Upper lobe of left lung (tissue), 6 donors: ENCODE results near the gene GALNT5. TPM values are rescaled to one million over a fixed set of nuclear protein-coding genes. Genes with fewer than 3 reads are reported as not detected.

Source experiments
- ATAC-seq, 2 donors: fragments of 200-7000 bp; cut with Tn5 transposase; one replicate each; pipeline ENCODE4 v1.9.1; 2022; ENCODE audit warnings: mild to moderate bottlenecking in 2 of 2, moderate library complexity in 2 of 2; ENCODE audit not compliant: low FRiP score in 2 of 2
- DNase-seq, 2 donors: peaks; one replicate each; pipeline ENCODE4 v3.0.0-alpha.2; 2019 to 2020
- H3K27ac ChIP-seq, 4 donors: fragments of 200-600 bp; sonication (generic); one replicate each; pipeline ENCODE4 v1.5.1; 2016 to 2019
- H3K27me3 ChIP-seq, 4 donors: fragments of 200-600 bp; sonication (generic); one replicate each; pipeline ENCODE4 v1.5.1; 2017 to 2019
- H3K36me3 ChIP-seq, 4 donors: fragments of 200-600 bp; sonication (generic); one replicate each; pipeline ENCODE4 v1.5.1; 2016 to 2019
- H3K4me1 ChIP-seq, 4 donors: fragments of 200-600 bp; sonication (generic); one replicate each; pipeline ENCODE4 v1.5.1; 2018 to 2019
- H3K4me3 ChIP-seq, 4 donors: fragments of 200-600 bp; sonication (generic); one replicate each; pipeline ENCODE4 v1.5.1; 2017 to 2019; ENCODE audit warnings: mild to moderate bottlenecking in 2 of 4, moderate library complexity in 1 of 4
- H3K9me3 ChIP-seq, 4 donors: fragments of 200-600 bp; sonication (generic); one replicate each; pipeline ENCODE4 v1.5.1; 2018 to 2019
- CTCF ChIP-seq, 6 experiments: fragments of 450-650 bp in 4 of 6; fragments of 200-600 bp in 2 of 6; sonication (generic) in 2 of 6; IDR thresholded peaks; one replicate each; pipeline ENCODE4 v1.5.1; 2016 to 2019; ENCODE audit warnings: antibody characterized with exemption in 6 of 6
- EP300 ChIP-seq, 4 donors: sonication (generic); formaldehyde crosslinking; IDR thresholded peaks; one replicate each; pipeline ENCODE4 v1.5.1; 2017; ENCODE audit warnings: antibody characterized with exemption in 4 of 4, control low read depth in 2 of 4
- POLR2A ChIP-seq, 4 donors: fragments of 450-650 bp; IDR thresholded peaks; one replicate each; pipeline ENCODE4 v1.5.1; 2016 to 2017; ENCODE audit warnings: antibody characterized with exemption in 4 of 4, mild to moderate bottlenecking in 2 of 4
- POLR2AphosphoS5 ChIP-seq, 2 donors: sonication (generic); formaldehyde crosslinking; IDR thresholded peaks; one replicate each; pipeline ENCODE4 v1.5.1; 2017; ENCODE audit warnings: antibody characterized with exemption in 2 of 2
- WGBS, 2 donors: methylation state at CpG; one replicate each; pipeline ENCODE4 v1.1.5; 2017 to 2018; 5-methylcytosine and 5-hydroxymethylcytosine counted together
- total RNA-seq, 6 donors: library from RNA; depleted of rRNA in 4 of 6; stranded (reverse); fragments of >200 nt in 4 of 6; gene quantifications; one replicate each; pipeline versions ENCODE4 v1.1.0 to v1.2.1, GENCODE V29; 2016 to 2021
- donor health status: DM: no; HTN: no; CAD: no; lungs with moderate emphysema.
- donor health status: DM: no; HTN: yes; CAD: no; lungs with severe emphysema.

The GALNT5 gene
- total RNA-seq, 6 donors from 2014 or later, result 23.0 to 42.9 (median 24.4) TPM

- TF ChIP-seq EP300 (IDR thresholded peaks at IDR 0.05) (no peak), CTCF (IDR thresholded peaks at IDR 0.05) (no peak), POLR2AphosphoS5 (IDR thresholded peaks at IDR 0.05) (no peak), POLR2A (IDR thresholded peaks at IDR 0.05) (no peak)
- no peak overlapping the region for H3K4me3 ChIP-seq
- H3K4me1 ChIP-seq, result peaks cover 0 to 11% (median 2%) of the 10 kb centered on the region in 4 donors
- H3K36me3 ChIP-seq, result no peaks in the 10 kb centered on the region
- no peak for ATAC-seq
- no peak overlapping the region for H3K27ac ChIP-seq
- DNase-seq, result no peak
- H3K9me3 ChIP-seq, result no peaks in the 10 kb centered on the region
- 94 to 95% methylated on average over 5 of the region's 5 CpGs for WGBS, 2 donors
- no peaks in the 10 kb centered on the region for H3K27me3 ChIP-seq
Observed at GRCh38 chr2:157292853-157293252, 35.3 kb downstream of the GALNT5 start.

GRCh38 chr2:157296490-157296889 is 39.0 kb downstream of the GALNT5 start:
- no peak overlapping the region for H3K4me3 ChIP-seq
- TF ChIP-seq EP300 (IDR thresholded peaks at IDR 0.05) (no peak), CTCF (IDR thresholded peaks at IDR 0.05) (no peak), POLR2AphosphoS5 (IDR thresholded peaks at IDR 0.05) (no peak), POLR2A (IDR thresholded peaks at IDR 0.05) (no peak)
- WGBS, 2 donors, result 47 to 51% methylated on average over 1 of the region's 1 CpG
- peaks cover 0 to 3% (median under 1%) of the 10 kb centered on the region in 4 donors for H3K4me1 ChIP-seq
- DNase-seq (no peak), ATAC-seq (no peak)
- H3K27ac ChIP-seq, result no peak overlapping the region
- H3K36me3 ChIP-seq, result no peaks in the 10 kb centered on the region
- no peaks in the 10 kb centered on the region for H3K9me3 ChIP-seq
- H3K27me3 ChIP-seq, result no peaks in the 10 kb centered on the region

- H3K27me3 ChIP-seq, result no peaks in the 10 kb centered on the region
- DNase-seq (no peak), ATAC-seq (no peak)
- WGBS, 2 donors, result 91 to 95% methylated on average over 4 of the region's 4 CpGs
- no peak overlapping the region for H3K4me3 ChIP-seq
- peaks cover 0 to 3% (median 0%) of the 10 kb centered on the region in 4 donors for H3K4me1 ChIP-seq
- H3K36me3 ChIP-seq, result no peaks in the 10 kb centered on the region
- H3K9me3 ChIP-seq, result no peaks in the 10 kb centered on the region
- H3K27ac ChIP-seq, result no peak overlapping the region
- TF ChIP-seq EP300 (IDR thresholded peaks at IDR 0.05) (no peak), POLR2AphosphoS5 (IDR thresholded peaks at IDR 0.05) (no peak), CTCF (IDR thresholded peaks at IDR 0.05) (no peak), POLR2A (IDR thresholded peaks at IDR 0.05) (no peak)
Observed at GRCh38 chr2:157296958-157297357, 39.5 kb downstream of the GALNT5 start.

DNA sequence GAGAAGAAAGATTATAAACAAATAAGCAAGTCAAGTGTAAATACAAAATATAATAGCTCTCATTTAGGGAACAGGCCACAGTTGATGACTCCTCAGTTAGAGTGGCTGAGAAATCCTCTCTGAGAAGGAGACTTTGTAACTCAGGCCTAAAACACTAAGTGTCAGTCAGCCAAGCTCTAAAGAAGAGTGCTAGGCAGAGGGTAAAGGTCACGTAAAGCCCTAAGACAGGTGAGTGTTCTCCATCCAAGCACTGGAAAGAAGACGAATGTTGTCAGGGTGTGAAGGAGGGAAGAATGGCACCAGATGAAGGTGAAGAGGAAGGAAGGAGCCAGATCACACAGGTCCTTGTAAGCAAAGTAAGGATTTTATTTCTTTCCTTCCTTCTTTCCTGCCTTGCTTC is 43.8 kb downstream of the GALNT5 start:
- no peak for DNase-seq
- Histone ChIP-seq H3K36me3 (no peaks in the 10 kb centered on the region), H3K9me3 (no peaks in the 10 kb centered on the region), H3K4me1 (no peaks in the 10 kb centered on the region), H3K4me3 (no peak overlapping the region), H3K27me3 (no peaks in the 10 kb centered on the region), H3K27ac (no peak overlapping the region)
- TF ChIP-seq POLR2AphosphoS5 (IDR thresholded peaks at IDR 0.05) (no peak), CTCF (IDR thresholded peaks at IDR 0.05) (no peak), POLR2A (IDR thresholded peaks at IDR 0.05) (no peak), EP300 (IDR thresholded peaks at IDR 0.05) (no peak)
- WGBS, 2 donors, result 86 to 87% methylated on average over 2 of the region's 2 CpGs
- no peak for ATAC-seq

GRCh38 chr2:157302492-157303099 is 45.1 kb downstream of the GALNT5 start:
- DNase-seq (peak in 1 of 2 donors; percentile 36), ATAC-seq (peak; percentile 71 to 86)
- H3K9me3 ChIP-seq, result no peaks in the 10 kb centered on the region
- H3K4me1 ChIP-seq, result no peaks in the 10 kb centered on the region
- H3K27me3 ChIP-seq, result no peaks in the 10 kb centered on the region
- H3K36me3 ChIP-seq, result no peaks in the 10 kb centered on the region
- no peak for TF ChIP-seq POLR2A (IDR thresholded peaks at IDR 0.05)
- peak; percentile 33 to 81 (median 58) for TF ChIP-seq CTCF (IDR thresholded peaks at IDR 0.05)
- TF ChIP-seq POLR2AphosphoS5 (IDR thresholded peaks at IDR 0.05), result no peak
- H3K4me3 ChIP-seq, result no peak overlapping the region
- H3K27ac ChIP-seq, result no peak overlapping the region
- 36 to 40% methylated on average over 9 of the region's 9 CpGs for WGBS, 2 donors
